GM21390 (cell line): ENCODE measurements around the gene ZFAND3.
"Not testable (repeated sequence)": the region's sequence is repeated elsewhere in the genome, so short reads cannot be mapped to it uniquely, and the experiment has no call there.

Source experiments
- ATAC-seq: cut with Tn5 transposase; IDR thresholded peaks from one replicate; pipeline ENCODE4 v1.9.1; 2021; ENCODE audit not compliant: unreplicated experiment

ZFAND3 gene

DNA sequence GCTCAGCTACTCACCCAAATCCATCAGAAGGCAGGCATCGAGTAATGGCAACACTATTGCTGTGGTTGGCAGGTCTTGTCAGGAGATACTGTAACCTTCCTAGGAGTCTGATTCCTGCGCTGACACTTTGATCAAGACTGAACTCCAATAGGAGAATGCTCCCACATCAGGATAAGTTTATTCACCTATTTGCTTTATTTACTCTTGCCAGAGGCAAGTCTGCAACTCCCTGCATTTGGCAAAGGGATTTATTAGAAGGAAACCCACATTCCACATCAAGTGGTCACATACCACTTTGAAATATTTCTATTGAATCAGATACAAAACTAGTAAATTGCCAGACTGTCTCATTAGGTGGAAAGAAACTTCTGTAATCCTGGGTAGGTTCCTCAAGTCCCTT lies 43.5 kb downstream of the ZFAND3 start:
- no peak for ATAC-seq

DNA sequence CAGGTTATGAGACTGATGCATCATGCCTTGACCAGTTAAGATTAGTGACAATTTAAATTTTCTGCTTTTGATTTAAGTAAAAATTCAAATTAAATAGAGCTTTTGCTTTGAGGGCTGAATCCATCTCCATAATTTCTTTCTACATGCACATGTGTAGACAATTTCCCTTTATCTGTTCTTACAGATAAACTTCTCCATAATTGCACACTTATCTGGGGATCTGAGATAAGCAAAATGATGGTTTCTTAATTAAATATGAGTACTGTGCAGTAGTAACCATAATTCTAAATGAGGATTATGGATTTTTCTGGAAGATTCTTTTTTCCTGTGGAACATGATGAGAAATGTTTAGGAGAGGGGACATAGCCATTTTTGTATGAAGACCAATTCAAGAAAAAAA lies 44.7 kb downstream of the ZFAND3 start:
- ATAC-seq, result no peak

DNA sequence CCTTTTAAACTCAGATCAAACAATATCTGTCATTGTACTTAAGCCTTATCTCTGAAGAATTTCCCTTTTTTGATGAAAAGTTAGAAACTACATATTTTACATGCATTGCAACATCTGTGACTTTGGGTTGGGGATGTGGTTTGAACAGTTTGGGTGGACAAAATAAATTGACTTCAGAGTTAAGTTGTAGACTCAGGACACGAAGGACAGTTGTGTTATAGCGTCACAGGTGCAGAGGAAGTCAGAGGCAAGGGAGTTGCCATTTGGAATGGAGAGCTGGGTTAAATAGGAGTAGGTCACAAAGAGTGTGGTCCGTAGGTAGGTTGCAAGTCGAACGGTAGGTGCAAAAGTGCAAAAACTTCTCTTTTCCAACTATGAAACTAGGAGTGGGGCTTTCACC lies 46.0 kb downstream of the ZFAND3 start:
- no peak for ATAC-seq

DNA sequence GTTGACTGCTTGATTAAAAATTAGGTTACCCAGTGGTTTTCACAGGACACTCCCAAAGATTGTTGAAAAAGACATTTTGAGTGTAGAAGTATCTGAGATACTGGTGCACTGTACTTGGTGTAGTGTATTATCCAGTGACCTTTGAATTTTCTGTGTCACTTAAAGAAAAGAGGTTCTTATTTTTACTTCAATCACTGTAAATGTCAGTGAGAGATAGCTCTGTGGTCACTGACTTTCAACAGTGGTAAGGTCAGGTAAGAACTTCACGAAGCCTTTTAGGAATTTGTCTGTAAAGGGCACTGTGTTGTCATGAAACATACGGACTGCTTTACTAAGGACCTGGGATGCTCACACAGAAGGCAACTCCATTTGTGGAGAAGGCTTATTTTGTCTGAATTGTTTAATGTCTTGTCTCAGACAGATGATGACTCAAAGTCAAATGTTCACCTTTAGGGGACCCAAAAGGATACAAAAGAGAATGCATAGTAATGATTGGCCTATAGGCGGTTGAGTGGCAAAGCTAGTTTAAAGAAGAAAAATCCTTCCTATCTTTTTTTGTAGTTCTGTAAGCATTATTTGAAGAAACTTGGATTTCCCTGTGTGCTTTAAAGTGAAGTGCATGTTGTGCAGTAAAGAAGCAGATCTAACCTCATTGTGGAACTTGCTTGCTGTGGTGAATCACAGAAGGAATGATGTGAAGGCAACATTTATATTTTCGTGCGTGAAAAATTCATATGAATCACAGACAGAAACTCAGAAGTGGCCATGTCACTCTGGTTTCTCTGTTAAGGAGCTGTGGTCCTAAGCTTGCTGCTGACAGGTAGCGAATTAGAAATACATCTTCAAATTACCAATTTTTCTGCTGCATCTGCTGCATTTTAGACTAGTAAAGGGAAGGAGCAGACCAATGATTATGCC lies 47.3 kb downstream of the ZFAND3 start:
- no peak for ATAC-seq

DNA sequence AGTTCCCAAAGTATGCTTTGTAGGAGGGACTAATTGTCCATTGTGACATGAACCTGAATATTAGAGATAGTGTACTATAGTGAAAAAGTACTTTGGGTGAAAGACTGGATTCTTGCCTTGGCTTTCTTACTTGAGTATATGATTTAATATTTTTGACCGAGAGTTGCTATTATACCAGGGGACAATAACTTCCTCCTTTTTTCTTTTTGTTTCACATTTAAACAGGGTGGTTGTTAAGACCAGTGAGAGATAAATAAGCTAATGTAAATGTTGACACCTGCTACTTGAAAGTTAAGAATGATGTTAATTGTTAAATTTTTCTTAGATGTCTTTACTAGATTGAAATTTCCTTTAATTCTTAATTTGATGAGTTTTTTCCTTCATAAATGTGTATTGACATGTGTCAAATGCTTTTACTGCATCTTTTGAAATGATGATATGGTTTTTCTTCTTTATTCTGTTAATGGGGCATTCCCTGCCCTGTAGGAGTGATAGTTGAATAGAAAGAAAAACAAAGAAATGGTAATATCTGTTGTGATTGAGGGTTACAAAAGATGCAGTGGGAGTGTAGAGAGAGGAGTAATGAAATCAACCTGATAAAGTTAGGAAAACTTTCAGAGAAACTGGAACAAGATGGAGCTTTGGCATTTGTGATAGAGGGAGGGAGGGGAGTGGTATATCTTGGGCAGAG lies 48.4 kb downstream of the ZFAND3 start:
- no peak for ATAC-seq

DNA sequence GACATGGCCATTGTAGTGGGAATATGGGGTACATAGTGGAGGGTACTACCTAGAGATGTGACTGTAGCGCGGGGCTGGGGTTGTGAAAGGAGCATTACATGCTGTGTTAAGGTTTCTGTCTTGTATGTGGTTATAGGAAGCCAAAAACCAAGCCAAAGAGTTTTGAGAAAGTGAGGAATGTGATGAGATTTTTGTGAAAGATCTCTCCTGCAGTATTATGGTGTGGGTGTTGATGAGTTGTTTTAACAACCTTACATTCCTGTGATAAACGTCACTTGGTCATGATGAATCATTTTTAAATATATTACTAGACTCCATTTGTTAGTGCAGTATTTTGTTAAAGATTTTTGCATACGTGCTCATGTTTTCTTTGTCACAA lies 48.9 kb downstream of the ZFAND3 start:
- no peak for ATAC-seq

DNA sequence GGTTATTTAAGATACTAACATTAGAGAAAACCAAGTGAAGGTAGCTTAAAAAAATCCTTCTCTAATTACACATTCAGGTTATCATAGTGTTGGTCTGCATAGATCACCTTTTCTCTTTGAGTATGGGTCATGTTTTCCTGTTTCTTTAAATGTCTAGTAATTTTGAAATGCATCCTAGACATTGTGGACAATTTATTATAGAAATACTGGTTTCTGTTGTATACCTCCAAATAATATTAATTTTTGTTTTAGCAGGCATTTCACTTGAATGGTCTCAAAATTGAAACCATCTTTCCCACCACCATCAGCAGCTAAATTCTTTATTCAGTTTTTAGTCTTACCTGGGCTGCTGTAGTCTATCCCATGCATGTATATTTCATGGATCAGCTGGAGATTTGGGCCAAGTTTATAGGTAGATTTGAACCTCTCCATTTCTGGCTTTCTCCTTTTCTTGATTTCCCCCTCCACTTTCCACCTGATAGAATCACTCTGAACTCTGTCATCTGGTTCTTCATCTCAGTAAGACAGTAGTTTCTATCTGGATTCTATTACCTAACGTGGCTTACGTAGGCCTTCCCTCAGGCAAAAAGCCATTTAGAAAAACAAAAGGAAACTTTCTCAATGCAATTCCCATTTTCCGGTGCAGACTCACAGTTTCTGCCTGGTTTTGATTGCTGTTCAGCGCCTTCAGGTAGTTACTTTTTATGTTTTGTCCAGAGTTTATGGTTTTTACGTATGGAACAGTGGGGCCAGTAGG lies 52.3 kb downstream of the ZFAND3 start:
- ATAC-seq, result no peak

- no peak for ATAC-seq
These were observed 52.8 kb downstream of the ZFAND3 start for GRCh38 chr6:37872373-37872745.

DNA sequence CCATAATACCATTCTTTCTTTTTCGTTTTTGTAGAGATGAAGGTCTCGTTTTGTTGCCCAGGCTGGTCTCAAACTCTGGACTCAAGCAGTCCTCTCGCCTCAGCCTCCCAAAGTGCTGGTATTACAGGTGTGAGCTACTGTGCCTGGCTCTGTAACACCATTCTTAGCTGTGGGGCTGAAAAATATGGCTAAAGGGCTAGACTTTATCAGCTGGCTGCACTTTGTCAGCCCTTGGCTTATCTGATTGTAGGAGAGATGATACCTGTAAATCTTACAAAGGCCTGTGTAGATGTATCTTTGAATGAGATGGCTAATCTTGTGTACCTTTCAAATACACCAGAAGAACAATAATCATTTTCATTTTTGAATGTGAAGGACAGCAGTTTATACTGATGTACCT lies 55.2 kb downstream of the ZFAND3 start:
- no peak for ATAC-seq

DNA sequence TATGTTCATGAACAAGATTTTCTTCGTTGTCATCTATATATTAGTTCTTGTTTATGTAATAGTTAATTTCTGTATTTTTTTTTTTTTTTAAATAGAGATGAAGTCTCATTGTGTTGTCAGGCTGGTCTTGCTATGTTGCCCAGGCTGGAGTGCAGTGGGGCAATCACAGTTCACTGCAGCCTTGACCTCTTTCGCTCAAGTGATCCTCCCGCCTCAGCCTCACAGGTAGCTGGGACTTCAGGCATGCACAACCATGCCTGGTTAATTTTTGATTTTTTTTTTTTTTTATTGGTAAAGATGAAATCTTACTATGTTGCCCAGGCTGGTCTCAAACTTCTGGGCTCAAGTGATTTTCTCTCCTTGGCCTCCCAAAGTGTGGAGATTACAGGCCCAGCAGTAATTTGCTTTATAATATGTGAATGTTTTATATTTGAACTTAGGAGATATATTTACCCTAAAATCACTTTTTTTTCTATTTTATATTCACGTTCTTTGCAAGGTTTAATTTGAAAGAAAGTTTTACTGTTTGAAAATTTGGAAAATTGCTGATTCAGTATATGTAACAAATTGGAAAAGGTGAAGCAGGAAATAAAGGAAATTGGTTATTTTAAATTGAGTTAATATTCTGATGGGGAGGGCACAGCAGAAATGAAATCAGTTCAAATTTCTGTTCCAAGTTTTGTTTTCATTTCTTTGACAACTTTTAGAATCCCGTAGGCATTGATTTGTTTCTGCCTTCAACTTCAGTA lies 56.2 kb downstream of the ZFAND3 start:
- no peak for ATAC-seq

DNA sequence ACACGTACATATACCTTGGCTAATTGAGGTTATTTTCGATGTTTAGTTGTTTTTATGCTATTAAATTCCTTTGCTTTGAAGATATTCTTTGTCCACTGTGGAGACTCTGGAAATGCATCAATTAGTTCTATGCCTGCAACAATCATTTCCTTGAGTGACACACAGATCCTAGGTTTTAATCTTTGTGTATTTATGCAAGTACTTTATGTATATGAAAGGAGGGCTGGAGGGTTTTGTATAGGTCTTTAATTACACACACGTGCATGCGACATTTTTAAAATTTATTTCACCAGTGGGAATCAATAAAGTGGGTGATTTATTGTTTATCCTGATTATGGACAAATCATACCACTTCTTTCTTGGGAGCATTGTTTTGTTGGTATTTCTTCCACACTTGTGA lies 57.3 kb downstream of the ZFAND3 start:
- ATAC-seq, result no peak

DNA sequence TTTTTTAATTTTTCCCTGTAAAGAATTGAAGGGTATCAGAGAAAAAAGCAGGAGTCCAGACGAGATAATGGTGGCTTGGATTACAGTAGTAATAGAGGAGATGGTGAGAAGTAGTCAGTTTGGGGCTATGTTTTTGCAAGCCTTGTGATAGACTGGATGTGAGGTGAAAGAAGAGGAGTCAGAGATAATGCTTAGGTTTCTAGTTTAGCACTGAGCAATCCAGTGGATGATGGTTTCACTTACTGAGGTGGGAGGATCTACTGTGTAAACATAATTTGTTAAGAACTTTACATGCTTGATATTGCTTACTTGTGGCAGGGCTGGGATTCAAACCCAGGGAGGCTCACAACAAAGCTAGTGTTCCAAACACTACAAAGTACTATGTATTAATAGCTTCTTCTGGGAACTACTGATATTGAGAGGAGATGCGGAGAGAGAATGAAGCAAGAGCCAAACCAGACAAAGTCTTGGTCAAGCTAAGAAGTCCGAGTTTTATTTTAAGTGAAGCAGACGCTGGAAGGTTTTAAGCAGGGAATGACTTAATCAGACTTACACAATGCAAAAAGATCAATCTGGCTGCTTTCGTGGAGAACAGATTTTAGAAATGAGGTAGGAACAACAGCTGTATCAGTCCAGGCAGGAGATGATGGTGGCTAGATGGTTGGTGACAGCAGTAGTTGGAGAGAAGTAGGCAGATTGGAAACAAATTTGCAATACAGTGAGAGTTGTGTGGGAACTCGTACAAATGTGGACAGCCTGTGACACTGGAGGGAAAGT lies 58.0 kb downstream of the ZFAND3 start:
- ATAC-seq, result no peak

DNA sequence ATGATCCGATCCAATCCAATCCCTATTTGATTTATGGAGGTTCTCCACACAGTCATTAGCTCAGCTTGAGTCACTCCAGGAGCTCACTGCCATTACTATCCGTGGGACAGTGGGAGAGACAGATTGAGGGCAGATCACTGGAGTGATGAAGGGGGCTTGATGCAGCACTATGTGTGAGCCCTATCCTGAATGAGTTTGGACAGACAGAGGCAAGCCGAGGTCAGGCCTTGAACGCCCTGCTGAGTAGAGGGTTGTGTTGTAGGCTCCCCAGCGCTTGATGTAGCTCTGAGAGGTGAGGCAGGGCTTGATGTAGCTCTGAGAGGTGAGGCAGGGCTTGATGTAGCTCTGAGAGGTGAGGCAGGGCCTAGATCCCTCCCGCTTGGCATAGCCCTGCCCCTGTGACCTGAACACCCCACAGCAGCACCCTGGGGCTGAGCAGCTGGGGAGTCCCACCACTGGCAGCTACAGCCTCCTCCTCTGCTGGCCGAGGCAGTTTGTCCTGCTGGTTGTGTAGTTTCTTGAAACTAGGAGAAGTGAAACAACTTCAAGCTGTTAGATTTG lies 58.7 kb downstream of the ZFAND3 start:
- no peak for ATAC-seq

GRCh38 chr6:37880602-37881001 lies 61.1 kb downstream of the ZFAND3 start:
- not testable (repeated sequence) for ATAC-seq

- no peak for ATAC-seq
These were observed 62.8 kb downstream of the ZFAND3 start for GRCh38 chr6:37882292-37882691.

DNA sequence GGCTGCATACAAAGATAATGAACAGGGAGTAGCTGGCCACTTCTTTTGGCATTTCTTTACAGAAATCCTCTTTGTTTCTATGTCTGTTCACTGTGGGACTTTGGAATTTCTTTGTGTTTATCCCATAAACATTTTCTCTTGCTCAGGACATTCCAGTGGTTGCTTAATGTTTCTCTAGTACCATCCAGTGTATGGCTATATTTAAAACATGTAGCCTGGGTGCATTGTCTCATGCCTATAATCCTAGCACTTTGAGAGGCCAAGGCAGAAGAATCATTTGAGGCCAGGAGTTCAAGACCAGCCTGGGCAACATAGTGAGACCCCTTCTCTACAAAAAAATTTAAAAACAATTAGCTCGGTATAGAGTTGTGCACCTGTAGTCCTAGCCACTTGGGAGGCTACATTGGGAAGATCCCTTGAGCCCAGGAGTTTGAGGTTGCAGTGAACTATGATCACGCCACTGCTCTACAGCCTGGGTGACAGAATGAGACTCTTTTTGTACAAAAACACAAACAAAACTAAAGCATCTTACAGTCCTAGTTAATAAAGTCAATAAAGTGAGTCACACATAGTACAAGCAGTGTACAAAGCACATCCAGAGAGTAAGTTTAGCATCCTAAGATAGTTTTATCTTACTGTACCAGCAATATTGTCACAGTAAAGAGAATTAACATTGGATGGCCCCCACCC lies 63.3 kb downstream of the ZFAND3 start:
- no peak for ATAC-seq

DNA sequence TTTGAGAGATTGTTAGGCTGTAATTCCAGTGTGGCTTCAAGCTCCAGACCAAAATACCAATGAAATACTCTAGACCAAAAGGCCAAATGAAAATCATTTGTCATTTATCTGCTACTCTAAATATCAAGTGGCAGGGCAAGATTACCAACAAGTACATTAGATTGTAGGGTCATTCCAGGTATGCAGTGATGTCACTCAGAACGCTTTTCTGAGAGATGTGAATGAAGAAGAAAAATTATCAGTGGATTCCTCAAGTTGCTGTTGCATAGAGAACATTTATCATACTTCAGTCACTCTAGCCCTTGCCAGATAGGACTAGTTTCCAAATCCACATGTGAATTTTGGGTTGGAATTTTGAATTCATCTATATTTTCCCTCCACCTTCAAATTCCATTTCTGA lies 65.0 kb downstream of the ZFAND3 start:
- no peak for ATAC-seq

DNA sequence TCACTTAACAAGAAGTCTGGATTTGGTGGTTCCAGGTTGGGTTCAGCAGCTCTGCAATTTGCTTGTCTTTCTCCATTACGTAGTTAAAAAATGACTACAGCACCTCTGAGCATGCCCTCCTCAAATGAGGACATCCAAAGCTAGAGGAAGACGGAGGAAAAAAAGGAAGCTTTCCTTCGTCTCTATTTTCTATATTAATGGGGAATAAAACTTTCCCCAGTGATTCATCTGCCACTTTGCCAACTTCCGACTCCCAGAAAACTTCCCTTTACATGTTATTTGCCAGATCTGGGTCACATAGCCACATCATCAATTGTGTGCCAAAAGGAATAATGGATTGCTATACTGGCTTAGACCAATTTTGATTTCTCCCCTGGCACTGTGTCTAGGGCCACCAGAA lies 69.5 kb downstream of the ZFAND3 start:
- no peak for ATAC-seq

- ATAC-seq, result no peak
These were observed 70.0 kb downstream of the ZFAND3 start for GRCh38 chr6:37889486-37889885.
